Testis (tissue), 3 donors: ENCODE data around the gene HAUS7. TPM values are rescaled to one million over a fixed set of nuclear protein-coding genes. Genes with fewer than 3 reads are reported as not detected.

Experiments
- DNase-seq: peaks from one replicate; pipeline ENCODE4 v3.0.0-alpha.2; 2019
- H3K27ac ChIP-seq, 2 donors: fragments of 200-600 bp; sonication (generic); one replicate each; pipeline ENCODE4 v1.5.1; 2019
- H3K27me3 ChIP-seq: fragments of 200-600 bp; sonication (generic); one replicate; pipeline ENCODE4 v1.5.1; 2019
- H3K36me3 ChIP-seq: fragments of 200-600 bp; sonication (generic); one replicate; pipeline ENCODE4 v1.5.1; 2017; ENCODE audit warnings: low read depth; ENCODE audit errors: missing control alignments
- H3K4me1 ChIP-seq: fragments of 200-600 bp; sonication (generic); one replicate; pipeline ENCODE4 v1.5.1; 2019
- H3K4me3 ChIP-seq, 2 donors: fragments of 200-600 bp; sonication (generic); one replicate each; pipeline ENCODE4 v1.5.1; 2017 to 2019
- H3K9me3 ChIP-seq: fragments of 200-600 bp; sonication (generic); one replicate; pipeline ENCODE4 v1.5.1; 2017
- CTCF ChIP-seq, 3 experiments: fragments of 450-650 bp in 2 of 3; fragments of 200-600 bp in 1 of 3; sonication (generic) in 1 of 3; IDR thresholded peaks; one replicate each; pipeline ENCODE4 v1.5.1; 2016 to 2019; ENCODE audit warnings: antibody characterized with exemption in 3 of 3, mild to moderate bottlenecking in 2 of 3, moderate library complexity in 1 of 3
- POLR2A ChIP-seq: fragments of 450-650 bp; IDR thresholded peaks from one replicate; pipeline ENCODE4 v1.6.1; 2017; ENCODE audit warnings: antibody characterized with exemption, mild to moderate bottlenecking, moderate library complexity
- WGBS, 2 donors: methylation state at CpG; one replicate each; pipeline ENCODE4 v1.1.5; 2018; 5-methylcytosine and 5-hydroxymethylcytosine counted together
- intact Hi-C: fragments of 100-400 bp; cut with DNase I; formaldehyde crosslinking; loops from one replicate; pipeline ENCODE4 v1.15.1; 2023; ENCODE audit warnings: low total_unique reads
- polyA plus RNA-seq: library from polyadenylated mRNA; stranded (reverse); fragments of 350-450 nt; fragmentation: Illumina TruSeq; extraction: RNeasy Lipid Tissue Mini Kit (QIAGEN cat#74804); gene quantifications from one replicate; pipeline ENCODE4 v1.2.3, GENCODE V29; 2014; ENCODE audit warnings: low read depth, low replicate concordance; ENCODE audit not compliant: insufficient read depth
- total RNA-seq, 2 donors: library from RNA; depleted of rRNA; stranded (reverse); fragments of >200 nt; gene quantifications; one replicate each; pipeline ENCODE4 v1.2.3, GENCODE V29; 2016

The HAUS7 gene
- total and polyA plus RNA-seq, 3 donors from 2014 or later = 18.0 to 35.2 (median 34.0) TPM

DNA sequence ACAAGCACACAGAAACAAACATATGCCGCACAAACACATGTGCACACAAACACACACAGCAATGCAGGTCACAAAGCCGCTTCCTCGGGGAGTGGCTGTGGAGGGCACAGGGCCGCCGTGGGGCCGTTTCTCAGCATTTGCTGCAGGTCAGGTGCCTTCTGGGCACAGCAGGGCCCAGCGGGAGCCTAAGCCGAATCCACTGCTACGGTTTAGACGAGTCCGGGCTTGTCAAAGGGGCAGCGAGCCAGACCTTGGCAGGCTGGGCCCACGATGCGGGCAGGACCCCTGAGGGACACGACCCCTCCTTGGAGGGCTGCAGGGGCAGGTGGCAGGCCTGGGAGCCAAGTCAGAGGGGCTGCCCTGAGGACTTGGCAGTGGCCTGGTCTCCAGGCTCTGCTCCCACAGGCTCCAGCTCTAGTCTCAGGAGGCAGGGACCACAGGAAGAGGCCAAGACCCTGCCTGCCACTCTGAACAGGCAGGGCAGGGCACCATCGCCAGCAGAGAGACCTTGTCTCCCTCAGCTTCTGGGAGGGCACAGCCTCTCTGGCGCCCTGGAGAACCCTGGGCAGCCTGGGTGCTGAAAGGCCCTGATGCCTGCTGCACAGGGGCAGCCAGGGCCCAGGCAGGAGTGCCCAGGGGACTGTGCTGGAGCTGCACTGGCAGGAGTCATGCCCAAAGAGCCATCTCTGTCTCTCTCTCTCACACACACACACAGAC, 41.6 kb upstream of the HAUS7 start:
- intact Hi-C loops = no loop called here
- no peaks in the 10 kb centered on the region for H3K27me3 ChIP-seq
- no peak overlapping the region for H3K4me3 ChIP-seq
- H3K9me3 ChIP-seq = no peaks in the 10 kb centered on the region
- H3K27ac ChIP-seq = no peak overlapping the region
- WGBS, 2 donors = no CpG with 5 or more reads among the region's 17 CpGs
- no peaks in the 10 kb centered on the region for H3K4me1 ChIP-seq
- no peaks in the 10 kb centered on the region for H3K36me3 ChIP-seq
- DNase-seq = no peak
- TF ChIP-seq CTCF (IDR thresholded peaks at IDR 0.05) (no peak), POLR2A (no peak)

DNA sequence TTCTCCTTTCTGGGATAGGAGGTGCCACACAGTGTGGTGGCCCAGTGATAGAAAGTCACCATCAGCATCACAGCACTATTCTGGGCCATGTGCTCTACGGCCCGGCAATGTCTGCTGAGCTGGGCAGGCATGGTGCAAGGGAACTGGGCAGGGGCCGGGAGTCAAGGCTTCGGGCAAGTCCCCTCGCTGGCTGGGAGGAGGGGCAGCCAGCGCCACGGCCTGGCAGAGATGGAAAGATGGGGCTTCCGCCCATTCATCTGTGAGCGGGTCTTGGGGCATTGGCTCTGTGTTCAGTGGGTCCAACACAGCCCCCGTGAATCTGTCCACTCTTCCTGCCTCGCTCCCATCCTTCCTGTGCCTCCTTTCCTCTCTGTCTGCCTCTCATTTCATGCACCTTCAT, 40.0 kb upstream of the HAUS7 start:
- DNase-seq = no peak
- no peak overlapping the region for H3K4me3 ChIP-seq
- no peaks in the 10 kb centered on the region for H3K27me3 ChIP-seq
- TF ChIP-seq POLR2A = no peak
- TF ChIP-seq CTCF (IDR thresholded peaks at IDR 0.05) = no peak
- H3K9me3 ChIP-seq = no peaks in the 10 kb centered on the region
- H3K36me3 ChIP-seq = no peaks in the 10 kb centered on the region
- no peaks in the 10 kb centered on the region for H3K4me1 ChIP-seq
- no peak overlapping the region for H3K27ac ChIP-seq
- intact Hi-C loops = no loop called here
- WGBS, 2 donors = 56% methylated on average over 11 of the region's 11 CpGs; no CpG with 5 or more reads in 1 of the 2 donors

DNA sequence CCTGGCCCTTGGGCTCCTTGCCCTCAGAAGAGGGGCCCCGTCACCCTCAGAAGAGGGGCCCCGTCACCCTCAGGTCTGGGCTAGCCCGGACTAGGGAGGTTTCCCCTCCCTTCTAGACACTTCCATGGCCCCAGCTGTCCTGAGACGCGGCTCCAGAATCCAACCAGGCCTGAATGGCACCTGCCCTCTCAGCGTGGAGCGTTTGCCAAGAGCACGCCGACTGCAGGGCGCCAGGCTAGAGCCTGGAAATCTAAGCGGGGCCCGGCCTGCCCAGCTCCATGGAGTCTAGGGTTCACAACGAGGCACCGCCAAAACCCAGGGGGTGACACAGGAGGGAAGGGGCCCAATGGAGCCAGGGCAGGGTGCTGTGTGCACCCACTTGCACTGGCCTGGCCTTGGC, 39.2 kb upstream of the HAUS7 start:
- H3K36me3 ChIP-seq = no peaks in the 10 kb centered on the region
- TF ChIP-seq POLR2A = no peak
- no peak for TF ChIP-seq CTCF (IDR thresholded peaks at IDR 0.05)

DNA sequence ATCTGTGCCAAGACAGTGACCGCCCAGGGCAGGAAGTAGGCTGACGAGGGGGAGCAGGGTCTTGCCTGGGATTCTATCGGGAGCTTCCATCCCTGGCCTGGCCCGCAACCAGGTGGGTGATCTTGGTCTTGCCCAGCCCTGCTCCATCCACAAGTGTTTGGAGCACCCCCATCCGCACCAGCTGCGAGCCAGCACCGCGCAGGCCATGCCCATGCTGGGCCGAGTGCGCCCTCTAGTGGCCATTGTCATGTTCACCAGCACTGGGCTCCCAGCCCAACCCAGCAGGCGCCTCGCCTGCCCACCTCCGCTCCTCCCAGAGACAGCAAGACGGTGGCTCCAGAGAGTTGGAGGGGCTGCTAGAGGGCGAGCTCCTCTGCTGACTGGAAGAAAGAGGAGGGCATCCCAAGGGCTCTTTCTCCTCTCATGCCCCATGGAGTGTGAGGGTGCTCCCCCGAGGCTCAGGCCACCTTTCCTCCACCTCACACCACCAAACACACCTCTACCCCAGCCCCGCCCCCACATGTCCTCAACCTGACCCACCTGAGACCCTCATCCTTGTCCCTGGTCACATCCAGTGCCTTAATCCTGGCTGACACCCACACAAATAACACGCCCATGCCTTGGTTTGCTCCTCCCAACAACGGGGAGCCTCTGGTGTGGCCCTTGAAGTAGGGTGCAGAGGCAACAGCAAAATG, 37.3 kb upstream of the HAUS7 start:
- H3K9me3 ChIP-seq = no peaks in the 10 kb centered on the region
- no peaks in the 10 kb centered on the region for H3K4me1 ChIP-seq
- H3K27me3 ChIP-seq = no peaks in the 10 kb centered on the region
- TF ChIP-seq CTCF (IDR thresholded peaks at IDR 0.05) = peak; percentile 69 to 81 (median 80)
- TF ChIP-seq POLR2A = no peak
- no peaks in the 10 kb centered on the region for H3K36me3 ChIP-seq
- WGBS, 2 donors = 22 to 46% methylated on average over 3 to 11 of the region's 19 CpGs
- intact Hi-C loops = loop anchor here (5.0 kb wide), 1 partner anchor 35 kb away; the partner anchor contains the start of gene HAUS7
- no peak overlapping the region for H3K27ac ChIP-seq
- H3K4me3 ChIP-seq = no peak overlapping the region
- peak; percentile 83 for DNase-seq

More for the DNA sequence above, 39.2 kb upstream of the HAUS7 start:
- Histone ChIP-seq H3K4me3 (no peak overlapping the region), H3K9me3 (no peaks in the 10 kb centered on the region), H3K27ac (no peak overlapping the region), H3K4me1 (no peaks in the 10 kb centered on the region), H3K27me3 (no peaks in the 10 kb centered on the region)
- 80 to 87% methylated on average over 4 to 12 of the region's 14 CpGs for WGBS, 2 donors
- intact Hi-C loops = loop anchor here (5.0 kb wide), 1 partner anchor 37 kb away; the partner anchor contains the start of gene HAUS7
- no peak for DNase-seq
